RWPE2 (cell line): ENCODE measurements around the gene MPPED1.

Source experiments
- ATAC-seq: fragments of 200-7000 bp; cut with Tn5 transposase; 3 replicates; pipeline ENCODE4 v1.9.1; 2021; ENCODE audit warnings: low read depth
- DNase-seq: peaks from one replicate; pipeline ENCODE4 v3.0.0-alpha.2; 2020; ENCODE audit warnings: low spot score
- H3K27ac ChIP-seq: fragments of 450-650 bp; 2 replicates; pipeline ENCODE4 v1.5.1; 2017; ENCODE audit warnings: mild to moderate bottlenecking; ENCODE audit not compliant: poor library complexity, severe bottlenecking
- H3K27me3 ChIP-seq: fragments of 250-450 bp; sonication (Bioruptor Pico); 2 replicates; pipeline ENCODE4 v1.5.1; 2021; ENCODE audit warnings: mild to moderate bottlenecking, moderate library complexity; ENCODE audit not compliant: insufficient read depth, poor library complexity, severe bottlenecking
- H3K36me3 ChIP-seq: fragments of 250-450 bp; sonication (Bioruptor Pico); 2 replicates; pipeline ENCODE4 v1.5.1; 2020; ENCODE audit warnings: low read depth, mild to moderate bottlenecking, moderate library complexity
- H3K4me1 ChIP-seq: fragments of 250-450 bp; sonication (Bioruptor Pico); 2 replicates; pipeline ENCODE4 v1.5.1; 2021; ENCODE audit warnings: mild to moderate bottlenecking, moderate library complexity; ENCODE audit not compliant: insufficient read depth, poor library complexity, severe bottlenecking
- H3K4me3 ChIP-seq: fragments of 250-450 bp; sonication (Bioruptor Pico); 2 replicates; pipeline ENCODE4 v1.5.1; 2021; ENCODE audit warnings: mild to moderate bottlenecking, moderate library complexity; ENCODE audit not compliant: severe bottlenecking
- H3K9me3 ChIP-seq: fragments of 250-450 bp; sonication (Bioruptor Pico); 2 replicates; pipeline ENCODE4 v1.5.1; 2021; ENCODE audit warnings: mild to moderate bottlenecking, moderate library complexity; ENCODE audit not compliant: severe bottlenecking
- CTCF ChIP-seq: fragments of 450-650 bp; IDR thresholded peaks from one replicate; pipeline ENCODE4 v1.5.1; 2017; ENCODE audit warnings: mild to moderate bottlenecking, moderate library complexity; ENCODE audit not compliant: poor library complexity, severe bottlenecking

MPPED1 gene

DNA sequence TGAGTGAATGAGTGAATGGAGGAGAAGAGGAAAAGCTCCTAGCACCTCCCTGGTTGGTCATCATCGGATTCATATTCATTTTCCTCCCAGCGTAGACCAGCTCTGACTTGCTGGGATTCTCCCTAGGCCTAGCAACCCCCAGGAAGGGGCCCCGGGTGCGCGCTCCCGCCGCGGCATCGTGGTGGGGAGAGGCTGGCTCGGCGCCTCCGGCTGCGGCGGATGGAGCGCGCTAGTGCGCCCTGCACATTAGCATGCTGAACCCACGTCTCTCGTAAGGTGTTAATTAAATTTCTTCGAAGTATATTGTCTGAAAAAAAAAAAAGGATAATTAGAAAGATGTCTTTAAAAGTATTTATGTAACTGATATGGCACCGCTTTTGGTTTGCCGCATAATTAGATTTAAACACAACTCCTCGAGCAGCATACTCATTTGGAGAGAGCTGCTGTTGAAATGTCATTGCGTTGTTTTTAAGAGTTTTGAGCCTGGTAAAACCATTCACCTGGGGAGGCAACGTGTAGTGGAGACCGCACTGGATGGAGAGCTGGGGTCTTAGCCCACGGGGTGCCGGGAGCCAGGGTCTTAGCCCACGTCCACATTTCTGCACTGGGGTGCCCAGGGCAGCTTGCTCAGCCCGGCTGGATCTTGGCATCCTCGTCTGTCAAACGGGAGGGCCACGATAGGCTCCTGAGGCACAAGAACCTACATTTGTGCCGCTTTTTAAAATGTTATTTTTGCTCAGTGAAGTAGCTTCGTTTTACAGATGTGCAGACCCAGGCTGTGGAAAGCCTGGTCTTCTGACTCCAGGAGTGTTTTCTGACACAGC, 21.8 kb downstream of the MPPED1 start:
- no peak for TF ChIP-seq CTCF
- ATAC-seq (no peak), DNase-seq (no peak)
- no peak overlapping the region for H3K4me3 ChIP-seq
- peaks cover 11% of the 10 kb centered on the region for H3K27me3 ChIP-seq
- H3K36me3 ChIP-seq = no peaks in the 10 kb centered on the region
- no peaks in the 10 kb centered on the region for H3K9me3 ChIP-seq
- H3K27ac ChIP-seq = no peak overlapping the region
- no peaks in the 10 kb centered on the region for H3K4me1 ChIP-seq

DNA sequence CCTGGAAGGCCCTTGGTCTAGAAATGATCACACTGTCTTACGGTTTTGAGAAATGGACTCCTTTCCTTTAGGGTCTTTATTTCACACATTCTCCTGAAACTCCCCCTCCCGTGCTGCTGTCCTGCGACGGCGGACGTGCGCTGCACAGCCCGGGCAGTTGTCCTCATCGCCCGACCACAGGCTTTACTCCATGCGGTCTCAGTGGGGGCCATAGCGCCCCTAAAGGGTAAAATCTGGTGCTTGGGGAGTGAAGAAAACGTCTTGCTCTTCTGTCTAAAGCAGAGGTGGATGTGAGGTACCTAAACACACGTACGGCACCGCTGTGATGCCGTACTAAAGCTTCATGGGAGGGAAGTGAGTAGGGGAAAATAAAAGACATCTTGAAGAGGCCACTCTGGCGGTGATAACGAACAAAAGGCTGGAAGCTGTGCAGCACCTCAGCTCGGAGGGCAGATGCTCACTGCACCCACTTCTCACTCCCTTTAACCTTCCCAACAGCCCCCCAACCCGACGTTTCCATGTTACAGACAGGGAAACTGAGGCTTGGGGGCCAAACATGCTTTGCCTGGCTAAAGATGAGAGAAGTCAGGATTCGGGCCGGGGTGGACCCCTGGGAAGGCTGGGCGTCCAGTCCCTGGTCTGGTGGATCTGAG, 22.6 kb downstream of the MPPED1 start:
- no peak for TF ChIP-seq CTCF
- no peak overlapping the region for H3K27ac ChIP-seq
- no peaks in the 10 kb centered on the region for H3K36me3 ChIP-seq
- no peaks in the 10 kb centered on the region for H3K4me1 ChIP-seq
- DNase-seq (no peak), ATAC-seq (no peak)
- H3K27me3 ChIP-seq = peaks cover 11% of the 10 kb centered on the region
- H3K4me3 ChIP-seq = no peak overlapping the region
- no peaks in the 10 kb centered on the region for H3K9me3 ChIP-seq

- Histone ChIP-seq H3K27ac (no peak overlapping the region), H3K4me3 (no peak overlapping the region), H3K27me3 (peaks cover 11% of the 10 kb centered on the region), H3K9me3 (no peaks in the 10 kb centered on the region), H3K4me1 (no peaks in the 10 kb centered on the region), H3K36me3 (no peaks in the 10 kb centered on the region)
- DNase-seq = no peak
- no peak for TF ChIP-seq CTCF
- no peak for ATAC-seq
Measured at GRCh38 chr22:43434928-43435311, 23.1 kb downstream of the MPPED1 start.

DNA sequence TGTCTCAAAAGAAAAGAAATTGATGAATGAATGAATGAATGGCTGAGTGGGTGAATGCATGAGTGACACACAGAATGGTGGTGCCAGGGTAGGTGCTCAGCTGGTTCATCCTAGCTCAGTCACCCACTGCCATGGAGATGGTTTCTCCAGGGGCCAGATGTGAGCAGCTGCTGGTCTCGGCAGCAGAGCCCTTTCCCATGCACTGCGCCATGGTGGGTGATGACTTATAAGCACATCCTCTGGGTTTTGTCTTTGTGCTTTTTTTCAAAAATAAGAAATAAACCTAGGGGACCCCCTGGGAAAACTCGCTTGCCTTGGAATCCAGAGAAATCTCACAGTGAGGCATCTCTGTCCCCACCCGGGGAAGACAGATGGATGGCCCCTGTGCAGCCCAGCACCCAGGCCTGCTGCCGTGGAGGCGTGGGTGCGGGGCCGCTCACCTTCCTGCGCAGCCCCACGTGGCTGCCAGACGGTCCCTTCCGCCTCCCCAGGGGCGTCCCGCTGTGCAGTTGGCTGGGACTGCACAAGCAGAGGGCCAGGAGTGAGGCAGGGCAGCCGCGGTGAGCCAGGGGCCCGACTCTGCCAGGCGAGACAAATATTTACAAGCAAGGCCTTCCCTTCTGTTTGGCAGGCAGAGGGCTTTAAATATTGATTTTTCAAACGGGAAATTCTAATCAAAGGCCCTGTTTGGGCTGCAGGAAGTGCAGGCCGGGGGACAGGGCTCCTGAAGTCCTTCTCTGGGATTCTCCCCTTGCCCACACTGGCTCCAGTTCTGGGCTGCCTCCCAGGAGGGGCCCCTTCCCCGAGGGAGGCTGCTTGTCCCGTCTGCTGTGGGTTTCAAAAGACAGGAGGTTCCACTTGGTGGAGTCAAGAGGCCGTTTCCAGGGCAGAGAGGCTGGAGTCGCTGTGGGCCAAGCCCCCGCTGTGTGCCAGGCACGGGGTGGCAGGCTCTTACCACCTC, 24.3 kb downstream of the MPPED1 start:
- no peaks in the 10 kb centered on the region for H3K4me1 ChIP-seq
- peaks cover 11% of the 10 kb centered on the region for H3K27me3 ChIP-seq
- H3K27ac ChIP-seq = no peak overlapping the region
- TF ChIP-seq CTCF = no peak
- DNase-seq (no peak), ATAC-seq (no peak)
- H3K4me3 ChIP-seq = no peak overlapping the region
- H3K36me3 ChIP-seq = no peaks in the 10 kb centered on the region
- H3K9me3 ChIP-seq = no peaks in the 10 kb centered on the region
